H1 (cell line): ENCODE measurements around the gene TAMM41.

Source experiments
- BACH1 ChIP-seq: IDR thresholded peaks from 2 replicates; pipeline ENCODE4 v1.6.1; 2012; ENCODE audit warnings: low read length, improper control_type of control experiment
- CTCF ChIP-seq, 3 experiments: IDR thresholded peaks; 1 replicate in 2 of 3; 2 replicates in 1 of 3; pipeline versions ENCODE4 v1.5.1 to v1.6.1; 2011; ENCODE audit warnings: low read length in 3 of 3, mild to moderate bottlenecking in 3 of 3, inconsistent platforms in 2 of 3, low read depth in 1 of 3, moderate library complexity in 1 of 3; ENCODE audit not compliant: insufficient read depth in 1 of 3; ENCODE audit errors: control extremely low read depth in 1 of 3
- EP300 ChIP-seq, 2 experiments: IDR thresholded peaks; 1 replicate in 1 of 2; 2 replicates in 1 of 2; pipeline ENCODE4 v1.6.1; 2011 to 2012; ENCODE audit warnings: low read depth in 2 of 2, low read length in 2 of 2, mild to moderate bottlenecking in 2 of 2, borderline replicate concordance in 1 of 2, inconsistent platforms in 1 of 2, moderate library complexity in 1 of 2
- EZH2 ChIP-seq: fragments of 200-600 bp; sonication (generic); IDR thresholded peaks from 2 replicates; pipeline ENCODE4 v1.7.1; 2012; ENCODE audit warnings: low read depth, mild to moderate bottlenecking, moderate library complexity, low read length, inconsistent platforms; ENCODE audit not compliant: severe bottlenecking
- HDAC2 ChIP-seq, 2 experiments: fragments of 300-600 bp in 1 of 2; sonication (generic) in 1 of 2; IDR thresholded peaks; 2 replicates each; pipeline ENCODE4 v1.6.1; 2011 to 2012; ENCODE audit warnings: low read depth in 2 of 2, low read length in 2 of 2, mild to moderate bottlenecking in 2 of 2, moderate library complexity in 2 of 2, borderline replicate concordance in 1 of 2, inconsistent platforms in 1 of 2
- HDAC6 ChIP-seq: IDR thresholded peaks from one replicate; pipeline ENCODE4 v1.7.1; 2012; ENCODE audit warnings: low read depth, mild to moderate bottlenecking, inconsistent platforms, low read length, moderate library complexity
- JUND ChIP-seq: IDR thresholded peaks from 2 replicates; pipeline ENCODE4 v1.6.1; 2011; ENCODE audit warnings: mild to moderate bottlenecking, improper control_type of control experiment, low read length
- MAX ChIP-seq: IDR thresholded peaks from 2 replicates; pipeline ENCODE4 v1.6.1; 2012; ENCODE audit warnings: inconsistent platforms
- NRF1 ChIP-seq: IDR thresholded peaks from 2 replicates; pipeline ENCODE4 v1.6.1; 2011; ENCODE audit warnings: mild to moderate bottlenecking, low read depth, low read length, improper control_type of control experiment
- RAD21 ChIP-seq, 2 experiments: IDR thresholded peaks in 1 of 2; conservative IDR thresholded peaks in 1 of 2; 2 replicates each; pipeline ENCODE4 v1.6.1; 2011; ENCODE audit warnings: low read depth in 2 of 2, low read length in 2 of 2, improper control_type of control experiment in 1 of 2, inconsistent platforms in 1 of 2, mild to moderate bottlenecking in 1 of 2, moderate library complexity in 1 of 2
- RFX5 ChIP-seq: IDR thresholded peaks from 2 replicates; pipeline ENCODE4 v1.6.1; 2011; ENCODE audit warnings: low read depth, low read length, improper control_type of control experiment, borderline replicate concordance
- SIN3A ChIP-seq, 2 experiments: IDR thresholded peaks in 1 of 2; conservative IDR thresholded peaks in 1 of 2; 2 replicates each; pipeline ENCODE4 v1.6.1; 2011 to 2012; ENCODE audit warnings: low read length in 2 of 2, improper control_type of control experiment in 1 of 2, low read depth in 1 of 2, mild to moderate bottlenecking in 1 of 2
- SP1 ChIP-seq: IDR thresholded peaks from 2 replicates; pipeline ENCODE4 v1.6.1; 2011; ENCODE audit warnings: low read depth, low read length
- ZNF274 ChIP-seq: IDR thresholded peaks from 2 replicates; pipeline ENCODE4 v1.7.0; 2012; ENCODE audit warnings: low read length, borderline replicate concordance; ENCODE audit errors: extremely low read depth

- peak in 1 of 3 experiments; percentile 21; a peak in 1 of 4 replicates for TF ChIP-seq CTCF (IDR thresholded peaks at IDR 0.05; ENCODE audit: control extremely low read depth in 1 of 3, insufficient read depth in 1 of 3, low read depth in 1 of 3, low read length in 3 of 3)
- no peak for TF ChIP-seq MAX
- TF ChIP-seq EZH2: no peak
- no peak for TF ChIP-seq SIN3A (conservative IDR thresholded peaks at IDR 0.05 in 1 of 2, IDR thresholded peaks at IDR 0.05 in 1 of 2; ENCODE audit: low read depth in 1 of 2, low read length in 2 of 2)
- no peak for TF ChIP-seq RFX5
- no peak for TF ChIP-seq NRF1
- TF ChIP-seq EP300 (IDR thresholded peaks at IDR 0.05; ENCODE audit: borderline replicate concordance in 1 of 2, low read depth in 2 of 2, low read length in 2 of 2): no peak
- TF ChIP-seq BACH1: no peak
- TF ChIP-seq JUND: no peak
- no peak for TF ChIP-seq HDAC2 (IDR thresholded peaks at IDR 0.05; ENCODE audit: borderline replicate concordance in 1 of 2, low read depth in 2 of 2, low read length in 2 of 2)
- no peak for TF ChIP-seq RAD21 (IDR thresholded peaks at IDR 0.05 in 1 of 2, conservative IDR thresholded peaks at IDR 0.05 in 1 of 2; ENCODE audit: low read depth in 2 of 2, low read length in 2 of 2)
- no peak for TF ChIP-seq SP1
- TF ChIP-seq HDAC6: no peak
- TF ChIP-seq ZNF274: no peak
These were observed 922 bp upstream of the TAMM41 start for GRCh38 chr3:11847607-11848006.
